ELR (cell line): Measurements from ENCODE around the gene RAB43.
"Not testable (repeated sequence)": the region's sequence is repeated elsewhere in the genome, so short reads cannot be mapped to it uniquely, and the experiment has no call there.

Source experiments
- DNase-seq: peaks from one replicate; pipeline ENCODE4 v3.0.0-alpha.2; 2015; ENCODE audit warnings: low read depth

Gene RAB43

GRCh38 chr3:129122412-129123011 is 908 bp upstream of the RAB43 start:
- DNase-seq, result peak; percentile 15

- peak; percentile 57 for DNase-seq
Observed at GRCh38 chr3:129121016-129121791, 400 bp downstream of the RAB43 start.

- peak; percentile 94 for DNase-seq
Observed at GRCh38 chr3:129120254-129121004, 1.2 kb downstream of the RAB43 start.

- no peak for DNase-seq
Observed at GRCh38 chr3:129119365-129120100, 2.1 kb downstream of the RAB43 start.

DNA sequence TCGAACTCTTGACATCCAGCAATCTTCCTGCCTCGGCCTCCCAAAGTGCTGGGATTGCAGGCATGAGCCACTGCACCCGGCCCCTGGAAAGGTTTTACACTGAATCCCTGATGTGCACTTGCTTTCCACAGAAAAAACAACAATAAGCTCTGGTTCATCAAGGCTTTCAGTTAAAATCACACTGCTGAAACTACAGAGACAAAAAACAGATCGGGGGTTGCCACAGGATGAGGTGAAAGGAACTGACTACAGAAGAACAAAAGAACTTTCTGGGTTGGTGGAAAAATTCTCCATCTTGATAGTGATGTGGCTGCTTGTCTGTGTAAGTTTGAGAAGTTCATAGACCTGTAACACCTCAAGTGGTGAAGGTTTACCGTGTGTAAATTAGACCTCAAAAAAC is 2.9 kb downstream of the RAB43 start:
- DNase-seq, result no peak

DNA sequence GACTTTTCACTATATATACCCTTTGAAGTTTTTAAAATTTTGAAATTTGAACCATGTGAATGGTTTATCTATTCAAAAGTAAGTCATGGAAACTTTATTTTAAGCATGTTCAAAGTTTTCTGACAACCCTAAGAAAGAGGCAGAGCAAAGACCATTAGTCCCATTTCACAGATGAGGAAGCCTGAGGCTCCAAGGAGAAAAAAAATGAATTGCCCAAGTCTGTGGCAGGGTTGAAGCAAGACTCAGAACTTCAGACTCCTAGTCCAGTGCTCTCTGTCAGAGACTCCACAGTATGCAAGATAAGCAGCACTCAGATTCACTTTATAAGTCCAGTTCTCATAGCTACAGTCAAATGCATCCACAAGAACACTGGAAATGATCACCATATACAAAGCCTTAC is 4.5 kb downstream of the RAB43 start:
- no peak for DNase-seq

GRCh38 chr3:129116482-129116946 is 5.1 kb downstream of the RAB43 start:
- no peak for DNase-seq

- DNase-seq, result no peak
Observed at GRCh38 chr3:129114455-129114854, 7.1 kb downstream of the RAB43 start.

DNA sequence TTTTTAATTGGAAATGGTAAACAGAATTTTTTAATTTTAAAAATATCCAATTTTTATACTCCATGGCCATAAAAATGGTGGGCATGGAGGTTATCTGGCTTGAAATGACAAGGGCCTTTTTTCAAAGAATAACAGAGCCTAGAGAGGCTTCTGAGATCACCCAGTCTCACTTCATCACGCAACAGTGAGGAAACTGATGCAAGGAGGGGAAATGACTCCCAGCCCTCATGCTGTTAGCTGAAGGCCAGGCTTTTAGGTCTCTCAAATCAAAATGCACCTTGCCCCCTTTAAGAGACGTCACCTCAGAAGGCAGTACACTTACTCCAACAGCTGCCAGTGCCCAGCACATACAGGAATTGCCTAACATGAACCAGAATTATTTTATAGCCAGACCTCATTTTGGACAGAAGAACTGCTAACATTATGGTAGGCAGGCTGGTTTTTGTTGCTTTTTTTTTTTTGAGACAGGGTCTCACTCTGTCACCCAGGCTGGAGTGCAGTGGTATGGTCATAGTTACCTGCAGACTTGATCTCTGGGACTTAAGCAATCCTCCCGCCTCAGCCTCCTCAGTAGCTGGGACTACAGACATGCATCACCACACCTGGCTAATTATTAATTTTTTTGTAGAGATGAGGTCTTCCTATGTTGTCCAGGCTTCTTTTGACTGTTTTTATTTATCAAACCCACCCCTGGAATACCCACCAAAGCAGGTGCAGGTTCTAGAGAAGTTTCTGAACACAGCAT is 9.1 kb downstream of the RAB43 start:
- DNase-seq, result no peak

GRCh38 chr3:129111076-129111780 is 10.4 kb downstream of the RAB43 start:
- DNase-seq, result not testable (repeated sequence)

- no peak for DNase-seq
Observed at GRCh38 chr3:129107793-129108192, 13.8 kb downstream of the RAB43 start.

GRCh38 chr3:129106866-129107565 is 14.6 kb downstream of the RAB43 start:
- no peak for DNase-seq

GRCh38 chr3:129106320-129106719 is 15.3 kb downstream of the RAB43 start:
- no peak for DNase-seq

DNA sequence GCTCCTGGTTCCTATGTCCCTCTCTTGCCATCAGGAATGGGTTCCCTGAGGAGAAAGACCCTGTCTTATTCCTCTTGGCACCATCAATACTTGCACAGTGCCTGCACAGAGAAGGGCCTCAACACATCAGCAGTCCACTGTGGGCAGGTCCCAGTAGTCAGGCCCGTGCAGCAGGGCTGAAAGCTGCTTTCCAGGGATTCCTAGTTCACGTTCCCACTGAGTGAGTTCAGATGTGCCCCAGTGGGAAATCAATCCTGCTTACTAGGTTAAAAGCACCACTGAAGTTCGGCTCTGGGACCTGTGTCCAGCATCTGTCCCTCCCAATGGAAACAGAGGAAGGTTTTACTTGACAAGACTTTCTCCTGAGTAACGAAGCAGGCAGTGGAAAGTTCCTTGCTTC is 15.7 kb downstream of the RAB43 start:
- no peak for DNase-seq

GRCh38 chr3:129104498-129105079 is 17.0 kb downstream of the RAB43 start:
- DNase-seq, result no peak

DNA sequence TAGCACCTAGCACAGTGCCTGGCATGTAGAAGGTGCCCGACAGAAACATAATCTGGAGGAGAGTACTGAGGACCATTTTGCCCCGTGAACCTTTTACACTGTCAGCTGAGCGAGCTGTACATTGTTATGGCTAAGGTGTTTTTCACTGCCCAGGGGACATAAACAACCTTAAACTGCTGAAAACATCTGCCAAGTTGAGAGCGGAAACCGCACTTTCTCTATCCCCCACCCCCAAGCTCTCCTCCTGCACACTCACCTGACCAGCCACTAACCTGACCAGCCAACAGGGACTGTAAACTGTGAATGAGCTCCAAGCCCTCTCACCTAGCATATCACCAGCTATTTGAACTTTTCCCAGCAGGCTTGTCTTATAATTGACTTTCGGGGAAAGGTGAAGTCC is 17.6 kb downstream of the RAB43 start:
- DNase-seq, result no peak

- DNase-seq, result no peak
Observed at GRCh38 chr3:129103296-129103695, 18.3 kb downstream of the RAB43 start.

GRCh38 chr3:129101370-129102138 is 20.1 kb downstream of the RAB43 start:
- DNase-seq, result no peak

DNA sequence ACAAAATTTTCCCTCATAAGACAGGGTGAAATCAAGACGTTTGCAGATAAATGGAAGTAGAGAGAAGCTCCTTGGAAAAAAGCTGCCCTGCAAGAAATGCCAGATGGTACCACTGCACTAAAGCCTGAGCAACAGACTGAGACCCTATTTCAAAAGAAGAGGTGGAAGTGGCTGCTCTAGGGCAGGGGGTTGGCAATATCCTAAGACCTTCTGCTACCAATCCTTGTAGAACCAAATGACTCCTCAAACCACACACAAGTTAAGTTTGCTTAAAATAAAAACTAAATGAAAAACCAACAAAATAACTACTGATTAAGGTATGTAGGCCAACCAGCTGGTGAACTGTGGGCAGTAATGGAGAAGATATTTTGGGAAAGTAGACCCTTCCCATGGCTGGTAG is 21.3 kb downstream of the RAB43 start:
- no peak for DNase-seq
